NCI-H2029 (cell line): ENCODE measurements around the gene MRPS6.

Source experiments
- DNase-seq: peaks from one replicate; lab custom pipeline; 2025; lab: John Stamatoyannopoulos, UW

Gene MRPS6

GRCh38 chr21:34132926-34133325 is 59.5 kb downstream of the MRPS6 start:
- no peak for DNase-seq

GRCh38 chr21:34133392-34133791 is 60.0 kb downstream of the MRPS6 start:
- DNase-seq, result no peak

- no peak for DNase-seq
Observed at GRCh38 chr21:34133802-34134201, 60.4 kb downstream of the MRPS6 start.

GRCh38 chr21:34135330-34135729 is 62.0 kb downstream of the MRPS6 start:
- no peak for DNase-seq

- DNase-seq, result no peak
Observed at GRCh38 chr21:34141373-34141772, 68.0 kb downstream of the MRPS6 start.

GRCh38 chr21:34143685-34144182 is 70.4 kb downstream of the MRPS6 start:
- DNase-seq, result no peak

GRCh38 chr21:34144224-34144623 is 70.8 kb downstream of the MRPS6 start:
- no peak for DNase-seq

GRCh38 chr21:34147792-34148418 is 74.5 kb downstream of the MRPS6 start:
- no peak for DNase-seq

GRCh38 chr21:34148419-34148804 is 75.0 kb downstream of the MRPS6 start:
- no peak for DNase-seq

- DNase-seq, result no peak
Observed at GRCh38 chr21:34148826-34149558, 75.6 kb downstream of the MRPS6 start.

GRCh38 chr21:34152500-34152899 is 79.1 kb downstream of the MRPS6 start:
- no peak for DNase-seq

GRCh38 chr21:34154878-34155277 is 81.5 kb downstream of the MRPS6 start:
- DNase-seq, result no peak

- DNase-seq, result no peak
Observed at GRCh38 chr21:34156957-34157356, 83.6 kb downstream of the MRPS6 start.

- DNase-seq, result no peak
Observed at GRCh38 chr21:34157521-34157920, 84.1 kb downstream of the MRPS6 start.

GRCh38 chr21:34158866-34159835 is 85.8 kb downstream of the MRPS6 start:
- no peak for DNase-seq

GRCh38 chr21:34166468-34166867 is 93.1 kb downstream of the MRPS6 start:
- no peak for DNase-seq

- no peak for DNase-seq
Observed at GRCh38 chr21:34170886-34171285, 97.5 kb downstream of the MRPS6 start.

GRCh38 chr21:34174470-34174869 is 101.1 kb downstream of the MRPS6 start:
- DNase-seq, result no peak

GRCh38 chr21:34176448-34176847 is 103.1 kb downstream of the MRPS6 start:
- no peak for DNase-seq

GRCh38 chr21:34177919-34178567 is 104.7 kb downstream of the MRPS6 start:
- no peak for DNase-seq

- DNase-seq, result no peak
Observed at GRCh38 chr21:34179204-34179935, 106.0 kb downstream of the MRPS6 start.
